Endodermal cell (in vitro differentiated cells): Measurements from ENCODE around the gene SUSD3. TPM values are rescaled to one million over a fixed set of nuclear protein-coding genes. Genes with fewer than 3 reads are reported as not detected.

Source experiments
- DNase-seq: peaks from one replicate; pipeline ENCODE4 v3.0.0-alpha.2; 2017
- H3K27ac ChIP-seq: 2 replicates; pipeline ENCODE4 v1.5.1; 2013; ENCODE audit warnings: mild to moderate bottlenecking, low read depth, low read length, moderate library complexity
- H3K27me3 ChIP-seq: 2 replicates; pipeline ENCODE4 v1.6.1; 2013; ENCODE audit warnings: mild to moderate bottlenecking, low read length, moderate library complexity; ENCODE audit not compliant: insufficient read depth, control insufficient read depth, poor library complexity, severe bottlenecking
- H3K36me3 ChIP-seq: 2 replicates; pipeline ENCODE4 v1.7.0; 2013; ENCODE audit warnings: mild to moderate bottlenecking, low read length, moderate library complexity; ENCODE audit not compliant: control insufficient read depth, insufficient read depth
- H3K4me1 ChIP-seq: one replicate; pipeline ENCODE4 v1.7.0; 2013; ENCODE audit warnings: low read length; ENCODE audit not compliant: control insufficient read depth, insufficient read depth
- H3K4me3 ChIP-seq: 2 replicates; pipeline ENCODE4 v1.5.1; 2013; ENCODE audit warnings: mild to moderate bottlenecking, low read length, moderate library complexity
- H3K9ac ChIP-seq: 2 replicates; pipeline ENCODE4 v1.6.1; 2013; ENCODE audit warnings: mild to moderate bottlenecking, low read length, moderate library complexity; ENCODE audit not compliant: poor library complexity, severe bottlenecking; ENCODE audit errors: extremely low read depth
- H3K9me3 ChIP-seq: 2 replicates; pipeline ENCODE4 v1.6.1; 2013; ENCODE audit warnings: mild to moderate bottlenecking, low read length, moderate library complexity; ENCODE audit not compliant: control insufficient read depth
- H3K27ac Mint-ChIP-seq: 2 replicates; pipeline ENCODE4 v1.8.0; 2020; ENCODE audit warnings: mixed read lengths
- H3K27me3 Mint-ChIP-seq: 2 replicates; pipeline ENCODE4 v1.8.0; 2021; ENCODE audit warnings: mild to moderate bottlenecking, mixed read lengths; ENCODE audit not compliant: insufficient read depth
- H3K36me3 Mint-ChIP-seq: 2 replicates; pipeline ENCODE4 v1.8.0; 2020; ENCODE audit warnings: low read depth, mixed read lengths
- H3K4me1 Mint-ChIP-seq: 2 replicates; pipeline ENCODE4 v1.8.0; 2020; ENCODE audit warnings: mixed read lengths
- H3K4me3 Mint-ChIP-seq: 2 replicates; pipeline ENCODE4 v1.8.0; 2020; ENCODE audit warnings: mild to moderate bottlenecking, moderate library complexity, mixed read lengths
- H3K9me3 Mint-ChIP-seq: 2 replicates; pipeline ENCODE4 v1.8.0; 2020; ENCODE audit warnings: mild to moderate bottlenecking, mixed read lengths
- CTCF ChIP-seq: fragments of 200-600 bp; sonication (generic); conservative IDR thresholded peaks from 2 replicates; pipeline ENCODE4 v1.5.0; 2021; ENCODE audit warnings: antibody characterized with exemption, mild to moderate bottlenecking
- WGBS, 2 experiments: methylation state at CpG; one replicate each; pipeline versions ENCODE4 v1.1.5 to v1.1.7; 2013; ENCODE audit warnings: missing lambda C conversion rate in 2 of 2, mixed read lengths in 1 of 2; ENCODE audit not compliant: insufficient coverage in 1 of 2, insufficient read length in 1 of 2; 5-methylcytosine and 5-hydroxymethylcytosine counted together
- total RNA-seq, 2 donors: library from RNA; stranded (reverse); fragmentation: NEBNext Ultra II Directional in 1 of 2; extraction: Animal tissue kit (Norgen Biotek cat#: 25700) in 1 of 2; gene quantifications; 2 replicates in 1 of 2; 3 replicates in 1 of 2; pipeline ENCODE4 v1.2.1, GENCODE V29; 2021

The SUSD3 gene
- total RNA-seq, 2 donors from 2014 or later = 5.1 to 5.9 TPM

GRCh38 chr9:93037476-93037971 lies 21.0 kb upstream of the SUSD3 start:
- Mint-ChIP-seq H3K4me3 (no peak overlapping the region), H3K27ac (no peak overlapping the region), H3K27me3 (no peaks in the 10 kb centered on the region), H3K36me3 (no peaks in the 10 kb centered on the region), H3K4me1 (no peaks in the 10 kb centered on the region), H3K9me3 (no peaks in the 10 kb centered on the region)
- H3K27me3 ChIP-seq = no peaks in the 10 kb centered on the region
- no peak overlapping the region for H3K27ac ChIP-seq
- TF ChIP-seq CTCF = no peak
- WGBS, 2 experiments = 88 to 91% methylated on average over 7 to 13 of the region's 13 CpGs
- H3K9me3 ChIP-seq = no peaks in the 10 kb centered on the region
- H3K36me3 ChIP-seq = no peaks in the 10 kb centered on the region
- H3K9ac ChIP-seq = no peak overlapping the region
- no peaks in the 10 kb centered on the region for H3K4me1 ChIP-seq
- H3K4me3 ChIP-seq = no peak overlapping the region
- no peak for DNase-seq

GRCh38 chr9:93038918-93039317 lies 19.6 kb upstream of the SUSD3 start:
- H3K27me3 Mint-ChIP-seq = no peaks in the 10 kb centered on the region
- no peak for TF ChIP-seq CTCF
- no peak for DNase-seq
- H3K36me3 Mint-ChIP-seq = no peaks in the 10 kb centered on the region
- no peaks in the 10 kb centered on the region for H3K9me3 Mint-ChIP-seq
- H3K4me1 Mint-ChIP-seq = no peaks in the 10 kb centered on the region
- H3K36me3 ChIP-seq = no peaks in the 10 kb centered on the region
- no peak overlapping the region for H3K27ac ChIP-seq
- no peaks in the 10 kb centered on the region for H3K4me1 ChIP-seq
- no peak overlapping the region for H3K9ac ChIP-seq
- no peaks in the 10 kb centered on the region for H3K9me3 ChIP-seq
- no peak overlapping the region for H3K4me3 Mint-ChIP-seq
- H3K4me3 ChIP-seq = no peak overlapping the region
- H3K27ac Mint-ChIP-seq = no peak overlapping the region
- WGBS, 2 experiments = 91 to 100% methylated on average over 3 to 6 of the region's 6 CpGs
- H3K27me3 ChIP-seq = no peaks in the 10 kb centered on the region

- H3K36me3 ChIP-seq = no peaks in the 10 kb centered on the region
- H3K4me3 Mint-ChIP-seq = no peak overlapping the region
- H3K9me3 ChIP-seq = no peaks in the 10 kb centered on the region
- H3K9me3 Mint-ChIP-seq = no peaks in the 10 kb centered on the region
- WGBS, 2 experiments = 93 to 95% methylated on average over 3 to 6 of the region's 6 CpGs
- no peaks in the 10 kb centered on the region for H3K27me3 Mint-ChIP-seq
- H3K27ac ChIP-seq = no peak overlapping the region
- no peak for DNase-seq
- H3K4me1 Mint-ChIP-seq = no peaks in the 10 kb centered on the region
- H3K36me3 Mint-ChIP-seq = no peaks in the 10 kb centered on the region
- H3K27ac Mint-ChIP-seq = no peak overlapping the region
- H3K4me3 ChIP-seq = no peak overlapping the region
- TF ChIP-seq CTCF = no peak
- H3K9ac ChIP-seq = no peak overlapping the region
- no peaks in the 10 kb centered on the region for H3K27me3 ChIP-seq
- H3K4me1 ChIP-seq = no peaks in the 10 kb centered on the region
Measured at GRCh38 chr9:93039456-93039855, 19.0 kb upstream of the SUSD3 start.
